ENCODE results near the gene NIBAN1.

DNA sequence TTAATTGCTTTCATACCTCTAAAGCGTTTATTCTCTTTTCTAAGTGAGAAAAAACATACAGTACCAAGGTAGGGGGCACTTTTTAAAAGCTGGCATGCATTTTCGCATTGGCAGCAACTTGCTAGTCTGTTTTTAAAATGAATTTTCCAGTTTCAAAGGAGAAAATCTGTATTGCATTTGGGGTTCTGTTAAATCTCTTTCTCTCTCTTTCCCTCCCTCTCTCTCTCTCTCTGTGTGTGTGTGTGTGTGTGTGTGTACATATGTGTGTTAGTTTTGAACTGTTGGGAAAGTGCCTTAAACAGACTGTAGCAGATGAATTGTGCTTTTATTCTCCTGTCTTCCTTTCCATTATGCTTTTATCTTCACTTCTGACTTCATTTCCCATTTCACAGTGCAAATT lies 7.3 kb downstream of the NIBAN1 start:
- no peak for TF ChIP-seq POLR2A (IDR thresholded peaks at IDR 0.05)
- TF ChIP-seq, protein P1, sequence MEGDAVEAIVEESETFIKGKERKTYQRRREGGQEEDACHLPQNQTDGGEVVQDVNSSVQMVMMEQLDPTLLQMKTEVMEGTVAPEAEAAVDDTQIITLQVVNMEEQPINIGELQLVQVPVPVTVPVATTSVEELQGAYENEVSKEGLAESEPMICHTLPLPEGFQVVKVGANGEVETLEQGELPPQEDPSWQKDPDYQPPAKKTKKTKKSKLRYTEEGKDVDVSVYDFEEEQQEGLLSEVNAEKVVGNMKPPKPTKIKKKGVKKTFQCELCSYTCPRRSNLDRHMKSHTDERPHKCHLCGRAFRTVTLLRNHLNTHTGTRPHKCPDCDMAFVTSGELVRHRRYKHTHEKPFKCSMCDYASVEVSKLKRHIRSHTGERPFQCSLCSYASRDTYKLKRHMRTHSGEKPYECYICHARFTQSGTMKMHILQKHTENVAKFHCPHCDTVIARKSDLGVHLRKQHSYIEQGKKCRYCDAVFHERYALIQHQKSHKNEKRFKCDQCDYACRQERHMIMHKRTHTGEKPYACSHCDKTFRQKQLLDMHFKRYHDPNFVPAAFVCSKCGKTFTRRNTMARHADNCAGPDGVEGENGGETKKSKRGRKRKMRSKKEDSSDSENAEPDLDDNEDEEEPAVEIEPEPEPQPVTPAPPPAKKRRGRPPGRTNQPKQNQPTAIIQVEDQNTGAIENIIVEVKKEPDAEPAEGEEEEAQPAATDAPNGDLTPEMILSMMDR (IDR thresholded peaks at IDR 0.05), result no peak
- no peak for TF ChIP-seq EP300 (IDR thresholded peaks at IDR 0.05)

Data from ovary (tissue), 3 donors.